BJ (cell line): ENCODE measurements around the gene MFSD11. TPM values are rescaled to one million over a fixed set of nuclear protein-coding genes. Genes with fewer than 3 reads are reported as not detected.
"Not testable (repeated sequence)": the region's sequence is repeated elsewhere in the genome, so short reads cannot be mapped to it uniquely, and the experiment has no call there.

Source experiments
- CTCF ChIA-PET: fragments of 350-600 bp; formaldehyde crosslinking; extraction: SDS; loops from one replicate; lab custom pipeline; 2021; ENCODE audit warnings: antibody characterized with exemption, inconsistent platforms; lab: Yijun Ruan, JAX
- POLR2A ChIA-PET: fragments of 300-600 bp; sonication (Branson Sonifier 250); formaldehyde crosslinking; extraction: SDS; loops from one replicate; lab custom pipeline; 2021; ENCODE audit warnings: antibody characterized with exemption; lab: Charles Lee
- DNase-seq: peaks from one replicate; pipeline ENCODE4 v3.0.0-alpha.2; 2011; ENCODE audit warnings: low read depth
- H3K27me3 ChIP-seq: 2 replicates; pipeline ENCODE4 v1.6.0; 2011; ENCODE audit warnings: low read length; ENCODE audit not compliant: control insufficient read depth, insufficient read depth
- H3K36me3 ChIP-seq: 2 replicates; pipeline ENCODE4 v1.5.1; 2011; ENCODE audit warnings: low read length; ENCODE audit not compliant: control insufficient read depth, insufficient read depth
- H3K4me3 ChIP-seq: 2 replicates; pipeline ENCODE4 v1.5.1; 2011; ENCODE audit warnings: low read depth, mild to moderate bottlenecking, control low read depth, low read length
- CTCF ChIP-seq: IDR thresholded peaks from 2 replicates; pipeline ENCODE4 v1.5.1; 2011; ENCODE audit warnings: low read depth, mild to moderate bottlenecking, control low read depth, inconsistent platforms, low read length, moderate library complexity; ENCODE audit not compliant: insufficient read depth
- polyA plus RNA-seq: library from polyadenylated mRNA; depleted of rRNA; stranded (reverse); fragments of >200 nt; gene quantifications from 2 replicates; pipeline ENCODE4 v1.2.3, GENCODE V29; 2011

The MFSD11 gene
- polyA plus RNA-seq, 1 experiment: 18.6 TPM

- no peak for DNase-seq
- H3K27me3 ChIP-seq: no peaks in the 10 kb centered on the region
- CTCF ChIA-PET: no interaction called here
- TF ChIP-seq CTCF: no peak
- H3K4me3 ChIP-seq: no peak overlapping the region
- H3K36me3 ChIP-seq: peaks cover 29% of the 10 kb centered on the region
- POLR2A ChIA-PET: no interaction called here
Observed at GRCh38 chr17:76720941-76721340, 17.0 kb upstream of the MFSD11 start.

- Histone ChIP-seq H3K27me3 (no peaks in the 10 kb centered on the region), H3K36me3 (peaks cover 29% of the 10 kb centered on the region), H3K4me3 (no peak overlapping the region)
- no peak for TF ChIP-seq CTCF
- CTCF ChIA-PET: no interaction called here
- POLR2A ChIA-PET: no interaction called here
- no peak for DNase-seq
Observed at GRCh38 chr17:76721463-76721862, 16.5 kb upstream of the MFSD11 start.

- TF ChIP-seq CTCF: no peak
- ChIA-PET CTCF (no interaction called here), POLR2A (no interaction called here)
Observed at GRCh38 chr17:76722279-76722678, 15.6 kb upstream of the MFSD11 start.

GRCh38 chr17:76722977-76723376 is 14.9 kb upstream of the MFSD11 start:
- H3K36me3 ChIP-seq: peaks cover 29% of the 10 kb centered on the region
- H3K4me3 ChIP-seq, H3K27me3 ChIP-seq, CTCF ChIA-PET, DNase-seq, POLR2A ChIA-PET: not testable (repeated sequence)

More at GRCh38 chr17:76722279-76722678, 15.6 kb upstream of the MFSD11 start:
- no peak for DNase-seq
- Histone ChIP-seq H3K4me3 (no peak overlapping the region), H3K36me3 (peaks cover 29% of the 10 kb centered on the region), H3K27me3 (no peaks in the 10 kb centered on the region)

GRCh38 chr17:76723812-76724211 is 14.1 kb upstream of the MFSD11 start:
- no peak for TF ChIP-seq CTCF
- Histone ChIP-seq H3K27me3 (no peaks in the 10 kb centered on the region), H3K36me3 (peaks cover 22% of the 10 kb centered on the region), H3K4me3 (no peak overlapping the region)
- ChIA-PET POLR2A (no interaction called here), CTCF (interaction anchor here (0.7 kb wide), 1 partner anchor 200 kb away, joined by 3 read pairs; no protein-coding TSS in a partner anchor)
- DNase-seq: no peak
